WTC11 (cell line): ENCODE measurements around the gene BRS3. TPM values are rescaled to one million over a fixed set of nuclear protein-coding genes. Genes with fewer than 3 reads are reported as not detected.

Source experiments
- ATAC-seq: fragments of 200-7000 bp; cut with Tn5 transposase; 2 replicates; pipeline ENCODE4 v1.10.0; 2021; ENCODE audit warnings: mild to moderate bottlenecking, moderate library complexity
- CTCF ChIA-PET: fragments of 300-600 bp; sonication (Branson Sonifier 250); formaldehyde crosslinking; loops from one replicate; lab custom pipeline; 2021; ENCODE audit warnings: antibody characterized with exemption; lab: Charles Lee
- POLR2A ChIA-PET: fragments of 350-600 bp; sonication (Branson Sonifier 250); formaldehyde crosslinking; loops from one replicate; lab custom pipeline; 2021; ENCODE audit warnings: antibody characterized with exemption; lab: Charles Lee
- DNase-seq: peaks from one replicate; pipeline ENCODE4 v3.0.0; 2021; ENCODE audit warnings: low spot score
- H3K27ac Mint-ChIP-seq: 2 replicates; pipeline ENCODE4 v1.8.0; 2021; ENCODE audit warnings: mixed read lengths
- H3K27me3 Mint-ChIP-seq: 2 replicates; pipeline ENCODE4 v1.8.0; 2021; ENCODE audit warnings: low read depth, mild to moderate bottlenecking, moderate library complexity, mixed read lengths
- H3K36me3 Mint-ChIP-seq: 2 replicates; pipeline ENCODE4 v1.8.0; 2021; ENCODE audit warnings: mixed read lengths
- H3K4me1 Mint-ChIP-seq: 2 replicates; pipeline ENCODE4 v1.8.0; 2022; ENCODE audit warnings: mixed read lengths
- H3K4me3 Mint-ChIP-seq: 2 replicates; pipeline ENCODE4 v1.8.0; 2021; ENCODE audit warnings: mild to moderate bottlenecking, moderate library complexity, mixed read lengths
- H3K9me3 Mint-ChIP-seq: 2 replicates; pipeline ENCODE4 v1.8.0; 2021; ENCODE audit warnings: mixed read lengths
- total RNA-seq: library from RNA; stranded (reverse); gene quantifications from 3 replicates; pipeline ENCODE4 v1.2.3, GENCODE V29; 2021
- TF ChIP-seq, protein P1 (sequence below): fragments of 250-450 bp; sonication (Bioruptor Pico); IDR thresholded peaks from 2 replicates; pipeline ENCODE4 v1.9.0; 2021; ENCODE audit warnings: mild to moderate bottlenecking

The BRS3 gene
- total RNA-seq, 1 experiment from 2014 or later, result not detected

DNA sequence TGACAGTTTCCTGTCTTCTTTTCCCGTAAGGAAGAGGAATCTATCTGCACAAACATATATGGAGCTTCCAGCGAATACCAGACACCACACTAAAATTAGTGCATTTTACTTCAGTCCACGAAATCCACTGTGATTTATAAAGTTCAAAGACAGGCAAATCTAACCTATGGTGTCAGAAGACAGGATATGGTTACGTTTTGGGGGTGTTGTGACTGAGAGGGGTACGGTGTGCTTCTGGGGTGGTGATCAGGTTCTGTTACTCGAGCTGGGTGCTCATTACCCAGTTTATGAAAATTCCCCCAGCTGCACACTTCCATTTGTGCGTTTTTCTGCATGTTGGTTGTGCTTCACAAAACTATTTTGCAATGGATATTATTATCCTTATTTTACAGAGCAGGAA lies 54.5 kb downstream of the BRS3 start:
- no peak overlapping the region for H3K4me3 Mint-ChIP-seq
- no peaks in the 10 kb centered on the region for H3K9me3 Mint-ChIP-seq
- H3K36me3 Mint-ChIP-seq, result no peaks in the 10 kb centered on the region
- ATAC-seq, result no peak
- DNase-seq, result no peak
- ChIA-PET CTCF (no interaction called here), POLR2A (no interaction called here)
- no peaks in the 10 kb centered on the region for H3K4me1 Mint-ChIP-seq
- no peaks in the 10 kb centered on the region; the same call in 1 of the 2 replicates for H3K27me3 Mint-ChIP-seq
- TF ChIP-seq, protein P1, sequence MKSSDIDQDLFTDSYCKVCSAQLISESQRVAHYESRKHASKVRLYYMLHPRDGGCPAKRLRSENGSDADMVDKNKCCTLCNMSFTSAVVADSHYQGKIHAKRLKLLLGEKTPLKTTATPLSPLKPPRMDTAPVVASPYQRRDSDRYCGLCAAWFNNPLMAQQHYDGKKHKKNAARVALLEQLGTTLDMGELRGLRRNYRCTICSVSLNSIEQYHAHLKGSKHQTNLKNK (CRISPR knock-in tag), result no peak
- no peak overlapping the region for H3K27ac Mint-ChIP-seq

Other genes starting within 250 kb of the BRS3 start
- gene MAP7D3, start 236.5 kb upstream of the BRS3 start, total RNA-seq, result 12.3 to 12.4 TPM (median 12.4 TPM) in 3 replicates
- not detected in 3 replicates for gene ADGRG4, start 187.0 kb upstream of the BRS3 start, total RNA-seq
- 43.5 to 44.6 TPM (median 44.5 TPM) in 3 replicates for gene HTATSF1, start 9.6 kb downstream of the BRS3 start, total RNA-seq
- gene VGLL1, start 44.3 kb downstream of the BRS3 start, total RNA-seq, result not detected in 3 replicates
- 0.11 TPM in 1 of 3 replicates, not detected in the others for gene CD40LG, start 160.2 kb downstream of the BRS3 start, total RNA-seq